DND-41 (cell line): ENCODE measurements around the gene TCEA2.

Experiments
- ATAC-seq: fragments of 200-7000 bp; cut with Tn5 transposase; 3 replicates; pipeline ENCODE4 v1.9.1; 2021; ENCODE audit warnings: low read depth; ENCODE audit not compliant: insufficient read depth
- DNase-seq: peaks from one replicate; pipeline ENCODE4 v3.0.0-alpha.2; 2020
- H2AFZ ChIP-seq: 2 replicates; pipeline ENCODE4 v1.6.0; 2012; ENCODE audit warnings: low read depth, low read length
- H3K27ac ChIP-seq: 2 replicates; pipeline ENCODE4 v1.5.1; 2012; ENCODE audit warnings: low read length, inconsistent platforms
- H3K27me3 ChIP-seq: fragments of 200-600 bp; sonication (generic); 2 replicates; pipeline ENCODE4 v1.6.0; 2012; ENCODE audit warnings: low read length, mild to moderate bottlenecking, inconsistent platforms; ENCODE audit not compliant: insufficient read depth, poor library complexity
- H3K36me3 ChIP-seq: 2 replicates; pipeline ENCODE4 v1.5.1; 2012; ENCODE audit warnings: low read length, inconsistent platforms; ENCODE audit not compliant: insufficient read depth
- H3K4me1 ChIP-seq: 2 replicates; pipeline ENCODE4 v1.5.1; 2012; ENCODE audit warnings: mild to moderate bottlenecking, low read length; ENCODE audit not compliant: insufficient read depth
- H3K4me2 ChIP-seq: 2 replicates; pipeline ENCODE4 v1.6.0; 2012; ENCODE audit warnings: mild to moderate bottlenecking, moderate library complexity, low read length, inconsistent platforms; ENCODE audit not compliant: insufficient read depth
- H3K4me3 ChIP-seq, 2 experiments: fragments of 200-600 bp in 1 of 2; shearing (Covaris generic) in 1 of 2; 2 replicates each; pipeline ENCODE4 v1.5.1; 2012 to 2016; ENCODE audit warnings: inconsistent platforms in 2 of 2, low read length in 2 of 2, mild to moderate bottlenecking in 2 of 2, low read depth in 1 of 2, moderate library complexity in 1 of 2
- H3K79me2 ChIP-seq: 2 replicates; pipeline ENCODE4 v1.6.0; 2012; ENCODE audit warnings: low read length, inconsistent platforms; ENCODE audit not compliant: insufficient read depth
- H3K9ac ChIP-seq: 2 replicates; pipeline ENCODE4 v1.6.0; 2012; ENCODE audit warnings: low read depth, mild to moderate bottlenecking, inconsistent platforms, low read length, moderate library complexity
- H3K9me3 ChIP-seq: 2 replicates; pipeline ENCODE4 v1.5.1; 2012; ENCODE audit warnings: low read length, moderate library complexity, mild to moderate bottlenecking, inconsistent platforms; ENCODE audit not compliant: insufficient read depth, severe bottlenecking
- H4K20me1 ChIP-seq: 2 replicates; pipeline ENCODE4 v1.6.0; 2012; ENCODE audit warnings: low read length; ENCODE audit not compliant: insufficient read depth
- EZH2 ChIP-seq: IDR thresholded peaks from 3 replicates; pipeline ENCODE4 v1.6.1; 2012; ENCODE audit warnings: borderline replicate concordance, low read depth, mild to moderate bottlenecking, moderate library complexity, low read length, inconsistent platforms; ENCODE audit not compliant: severe bottlenecking
- TF ChIP-seq, protein P1 (sequence below): IDR thresholded peaks from 2 replicates; pipeline ENCODE4 v1.5.1; 2012; ENCODE audit warnings: borderline replicate concordance, low read length, moderate library complexity, mild to moderate bottlenecking; ENCODE audit not compliant: poor library complexity, severe bottlenecking; ENCODE audit errors: extremely low read depth

TCEA2 gene

DNA sequence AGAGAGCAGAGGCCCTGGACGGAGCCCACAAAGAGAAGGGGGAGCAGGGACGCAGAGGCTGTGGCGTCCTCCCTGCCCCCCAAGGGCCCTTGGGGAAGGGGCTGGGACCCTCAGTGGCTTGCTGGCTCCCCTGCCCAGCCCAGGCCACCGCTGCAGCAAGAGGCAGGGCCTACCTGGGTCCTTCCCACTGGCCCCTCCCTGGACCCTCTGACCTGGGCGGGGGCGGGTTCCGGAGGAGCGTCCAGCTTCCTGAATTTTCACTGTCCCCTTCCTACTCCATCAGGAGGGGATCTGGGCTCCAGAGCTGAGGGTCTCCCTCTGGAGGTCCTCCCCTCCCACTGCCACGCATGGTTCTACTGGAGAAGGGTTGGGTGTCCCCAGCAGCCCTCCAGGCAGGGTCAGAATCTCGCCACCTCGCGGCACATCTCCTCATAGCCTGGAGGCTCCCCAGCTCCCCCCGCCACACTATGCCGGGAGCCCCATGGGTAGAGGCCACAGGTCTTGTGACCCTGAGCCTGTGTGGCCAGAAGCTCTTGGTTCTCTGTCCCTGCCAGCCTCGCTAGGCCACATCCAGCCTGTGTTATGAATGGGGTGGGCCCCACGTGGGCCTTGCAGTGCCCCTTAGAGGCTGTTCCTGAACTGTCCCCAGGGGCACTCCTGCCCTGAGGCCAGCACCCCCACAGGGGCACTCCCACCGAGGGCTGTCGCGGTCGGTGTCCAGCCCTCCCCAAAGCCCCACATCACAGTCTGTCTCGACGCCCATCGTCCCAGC lies 12.6 kb upstream of the TCEA2 start:
- no peaks in the 10 kb centered on the region for H4K20me1 ChIP-seq
- TF ChIP-seq, protein P1, sequence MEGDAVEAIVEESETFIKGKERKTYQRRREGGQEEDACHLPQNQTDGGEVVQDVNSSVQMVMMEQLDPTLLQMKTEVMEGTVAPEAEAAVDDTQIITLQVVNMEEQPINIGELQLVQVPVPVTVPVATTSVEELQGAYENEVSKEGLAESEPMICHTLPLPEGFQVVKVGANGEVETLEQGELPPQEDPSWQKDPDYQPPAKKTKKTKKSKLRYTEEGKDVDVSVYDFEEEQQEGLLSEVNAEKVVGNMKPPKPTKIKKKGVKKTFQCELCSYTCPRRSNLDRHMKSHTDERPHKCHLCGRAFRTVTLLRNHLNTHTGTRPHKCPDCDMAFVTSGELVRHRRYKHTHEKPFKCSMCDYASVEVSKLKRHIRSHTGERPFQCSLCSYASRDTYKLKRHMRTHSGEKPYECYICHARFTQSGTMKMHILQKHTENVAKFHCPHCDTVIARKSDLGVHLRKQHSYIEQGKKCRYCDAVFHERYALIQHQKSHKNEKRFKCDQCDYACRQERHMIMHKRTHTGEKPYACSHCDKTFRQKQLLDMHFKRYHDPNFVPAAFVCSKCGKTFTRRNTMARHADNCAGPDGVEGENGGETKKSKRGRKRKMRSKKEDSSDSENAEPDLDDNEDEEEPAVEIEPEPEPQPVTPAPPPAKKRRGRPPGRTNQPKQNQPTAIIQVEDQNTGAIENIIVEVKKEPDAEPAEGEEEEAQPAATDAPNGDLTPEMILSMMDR: no peak
- no peak for TF ChIP-seq EZH2
- no peak overlapping the region for H3K9ac ChIP-seq
- DNase-seq (no peak), ATAC-seq (no peak)
- no peaks in the 10 kb centered on the region for H3K79me2 ChIP-seq
- H2AFZ ChIP-seq: no peak overlapping the region
- H3K4me1 ChIP-seq: no peaks in the 10 kb centered on the region
- H3K27me3 ChIP-seq: no peaks in the 10 kb centered on the region
- no peak overlapping the region for H3K4me3 ChIP-seq
- H3K4me2 ChIP-seq: no peak overlapping the region
- no peaks in the 10 kb centered on the region for H3K9me3 ChIP-seq
- H3K27ac ChIP-seq: no peak overlapping the region
- H3K36me3 ChIP-seq: no peaks in the 10 kb centered on the region

DNA sequence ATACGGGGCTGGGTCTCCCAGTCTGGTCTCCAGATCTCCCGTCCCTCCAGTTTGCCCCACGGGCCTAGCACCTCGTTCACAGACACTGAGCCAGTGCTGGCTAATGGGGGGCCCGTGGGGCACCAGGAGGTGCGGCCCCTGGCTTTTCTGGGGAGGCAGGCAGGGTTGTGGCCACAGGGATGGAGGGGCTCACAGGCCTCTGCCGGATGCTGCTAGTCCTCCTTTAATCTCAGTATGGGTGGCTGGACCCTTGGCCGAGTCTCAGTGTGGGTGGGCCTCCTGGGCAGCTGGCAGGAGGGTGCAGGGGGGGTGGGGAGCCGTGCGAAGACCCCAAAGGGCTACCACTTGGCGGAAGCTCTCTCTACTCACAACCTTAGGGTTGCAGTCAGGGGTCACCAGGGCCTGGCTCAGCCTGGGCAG lies 12.0 kb upstream of the TCEA2 start:
- Histone ChIP-seq H3K9ac (no peak overlapping the region), H3K27me3 (no peaks in the 10 kb centered on the region), H4K20me1 (no peaks in the 10 kb centered on the region), H2AFZ (no peak overlapping the region), H3K79me2 (no peaks in the 10 kb centered on the region), H3K4me3 (no peak overlapping the region), H3K4me2 (no peak overlapping the region), H3K4me1 (no peaks in the 10 kb centered on the region), H3K36me3 (no peaks in the 10 kb centered on the region), H3K9me3 (no peaks in the 10 kb centered on the region), H3K27ac (no peak overlapping the region)
- TF ChIP-seq, protein P1: no peak
- no peak for TF ChIP-seq EZH2
- ATAC-seq (no peak), DNase-seq (no peak)

- no peaks in the 10 kb centered on the region for H3K79me2 ChIP-seq
- H3K27me3 ChIP-seq: no peaks in the 10 kb centered on the region
- no peaks in the 10 kb centered on the region for H3K9me3 ChIP-seq
- H3K9ac ChIP-seq: no peak overlapping the region
- H3K36me3 ChIP-seq: no peaks in the 10 kb centered on the region
- TF ChIP-seq, protein P1: no peak
- no peak for TF ChIP-seq EZH2
- no peak overlapping the region for H3K4me2 ChIP-seq
- no peak overlapping the region for H3K4me3 ChIP-seq
- H4K20me1 ChIP-seq: no peaks in the 10 kb centered on the region
- ATAC-seq (no peak), DNase-seq (no peak)
- H2AFZ ChIP-seq: no peak overlapping the region
- H3K4me1 ChIP-seq: no peaks in the 10 kb centered on the region
- no peak overlapping the region for H3K27ac ChIP-seq
Observed at GRCh38 chr20:64051561-64052325, 11.3 kb upstream of the TCEA2 start.
